BE2C (cell line): ENCODE results near the gene EPB41L1.

Experiments used
- DNase-seq: peaks from one replicate; pipeline ENCODE4 v3.0.0-alpha.2; 2020
- H3K27me3 ChIP-seq: fragments of 250-450 bp; sonication (Bioruptor Pico); 2 replicates; pipeline ENCODE4 v1.5.1; 2020; ENCODE audit warnings: mild to moderate bottlenecking
- H3K36me3 ChIP-seq: fragments of 250-450 bp; sonication (Bioruptor Pico); 2 replicates; pipeline ENCODE4 v1.5.1; 2020; ENCODE audit warnings: mild to moderate bottlenecking
- H3K4me1 ChIP-seq: fragments of 250-450 bp; sonication (Bioruptor Pico); 2 replicates; pipeline ENCODE4 v1.5.1; 2020
- H3K4me3 ChIP-seq: 2 replicates; pipeline ENCODE4 v1.5.1; 2011; ENCODE audit warnings: low read depth, low read length
- H3K9me3 ChIP-seq: fragments of 250-450 bp; sonication (Bioruptor Pico); 2 replicates; pipeline ENCODE4 v1.5.1; 2020
- TF ChIP-seq, protein P1 (sequence below): IDR thresholded peaks from 2 replicates; pipeline ENCODE4 v1.5.1; 2012; ENCODE audit warnings: mild to moderate bottlenecking, low read depth, low read length

The EPB41L1 gene

DNA sequence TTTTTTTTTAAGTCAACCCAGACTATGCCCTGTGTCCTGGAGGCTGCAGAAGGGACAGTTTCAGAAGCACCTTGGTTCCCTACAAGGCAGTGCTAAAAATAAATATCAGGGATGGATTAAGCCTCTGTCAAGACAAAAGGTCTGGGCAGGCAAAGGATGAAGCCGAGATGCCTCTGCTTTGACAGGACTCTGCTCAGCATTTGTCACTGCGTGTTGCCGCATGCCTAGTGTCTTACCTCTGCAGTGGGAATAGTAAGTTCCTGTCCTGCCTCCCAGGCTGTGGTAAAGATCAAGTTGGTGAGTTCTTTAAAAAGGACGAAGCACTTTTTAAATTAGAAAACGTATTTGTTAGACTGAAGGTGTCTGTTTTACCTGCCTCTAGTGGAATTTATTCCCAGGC is 96.9 kb downstream of the EPB41L1 start:
- Histone ChIP-seq H3K27me3 (no peaks in the 10 kb centered on the region), H3K36me3 (peaks cover 64% of the 10 kb centered on the region), H3K4me3 (no peak overlapping the region), H3K9me3 (no peaks in the 10 kb centered on the region), H3K4me1 (no peaks in the 10 kb centered on the region)
- no peak for DNase-seq
- TF ChIP-seq, protein P1, sequence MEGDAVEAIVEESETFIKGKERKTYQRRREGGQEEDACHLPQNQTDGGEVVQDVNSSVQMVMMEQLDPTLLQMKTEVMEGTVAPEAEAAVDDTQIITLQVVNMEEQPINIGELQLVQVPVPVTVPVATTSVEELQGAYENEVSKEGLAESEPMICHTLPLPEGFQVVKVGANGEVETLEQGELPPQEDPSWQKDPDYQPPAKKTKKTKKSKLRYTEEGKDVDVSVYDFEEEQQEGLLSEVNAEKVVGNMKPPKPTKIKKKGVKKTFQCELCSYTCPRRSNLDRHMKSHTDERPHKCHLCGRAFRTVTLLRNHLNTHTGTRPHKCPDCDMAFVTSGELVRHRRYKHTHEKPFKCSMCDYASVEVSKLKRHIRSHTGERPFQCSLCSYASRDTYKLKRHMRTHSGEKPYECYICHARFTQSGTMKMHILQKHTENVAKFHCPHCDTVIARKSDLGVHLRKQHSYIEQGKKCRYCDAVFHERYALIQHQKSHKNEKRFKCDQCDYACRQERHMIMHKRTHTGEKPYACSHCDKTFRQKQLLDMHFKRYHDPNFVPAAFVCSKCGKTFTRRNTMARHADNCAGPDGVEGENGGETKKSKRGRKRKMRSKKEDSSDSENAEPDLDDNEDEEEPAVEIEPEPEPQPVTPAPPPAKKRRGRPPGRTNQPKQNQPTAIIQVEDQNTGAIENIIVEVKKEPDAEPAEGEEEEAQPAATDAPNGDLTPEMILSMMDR: no peak

DNA sequence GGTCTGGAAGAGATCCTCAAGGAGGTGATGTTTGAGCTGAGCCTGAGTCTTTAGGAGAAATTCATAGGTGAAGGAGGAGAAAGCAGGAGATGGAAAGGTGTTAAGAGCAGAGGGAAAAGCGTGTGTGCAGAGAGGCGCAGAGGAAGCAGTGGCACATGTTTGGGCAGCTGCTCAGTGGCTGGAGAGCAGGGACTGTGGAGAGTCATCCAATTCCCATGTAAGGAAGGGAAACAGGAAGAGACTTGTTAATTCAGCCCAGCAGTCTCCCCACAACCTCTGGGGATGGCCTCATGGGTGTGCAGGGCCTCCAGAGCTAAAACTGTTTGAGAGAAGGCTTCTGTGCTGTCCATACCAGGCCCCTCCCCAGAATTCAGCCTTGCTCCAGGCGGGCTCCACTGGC is 98.0 kb downstream of the EPB41L1 start:
- Histone ChIP-seq H3K9me3 (no peaks in the 10 kb centered on the region), H3K27me3 (no peaks in the 10 kb centered on the region), H3K4me3 (no peak overlapping the region), H3K36me3 (peaks cover 64% of the 10 kb centered on the region), H3K4me1 (no peaks in the 10 kb centered on the region)
- TF ChIP-seq, protein P1: no peak
- DNase-seq: no peak

DNA sequence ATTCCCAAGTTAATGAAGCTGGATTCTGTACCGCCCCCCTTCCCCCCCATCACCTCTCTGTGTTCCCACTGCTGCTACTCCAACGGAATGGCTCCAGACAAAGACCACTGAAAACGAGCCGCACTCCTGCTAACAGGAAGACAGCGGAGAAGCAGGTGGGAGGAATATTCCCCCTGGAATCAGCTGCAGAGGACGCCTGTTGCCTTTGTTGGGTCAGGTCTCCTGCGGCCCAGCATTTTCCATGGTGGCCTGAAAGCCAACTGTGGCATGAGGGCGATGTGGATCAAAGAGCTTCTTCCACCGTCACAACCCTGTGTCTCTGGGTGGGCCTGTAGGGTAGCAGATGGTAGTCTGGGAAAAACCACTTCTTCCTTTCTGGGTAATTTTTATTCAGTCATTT is 98.5 kb downstream of the EPB41L1 start:
- TF ChIP-seq, protein P1: no peak
- Histone ChIP-seq H3K9me3 (no peaks in the 10 kb centered on the region), H3K4me1 (no peaks in the 10 kb centered on the region), H3K4me3 (no peak overlapping the region), H3K36me3 (peaks cover 63% of the 10 kb centered on the region), H3K27me3 (no peaks in the 10 kb centered on the region)
- DNase-seq: no peak

DNA sequence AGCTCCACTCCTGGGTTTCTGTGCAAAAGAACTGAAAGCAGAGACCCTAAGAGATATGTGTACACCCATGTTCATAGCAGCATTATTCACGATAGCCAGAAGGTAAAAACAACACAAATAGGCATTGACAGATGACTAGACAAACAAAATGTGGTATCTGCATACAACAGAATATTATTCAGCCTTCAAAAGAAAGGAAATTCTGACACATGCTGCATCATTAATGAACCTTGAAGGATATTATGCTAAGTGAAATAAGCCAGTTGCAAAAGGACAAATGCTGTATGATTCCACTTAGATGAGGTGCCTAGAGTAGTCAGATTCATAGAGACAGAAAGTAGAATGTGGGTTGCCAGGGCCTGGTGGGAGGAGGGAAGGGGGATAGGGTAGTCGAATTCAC is 99.5 kb downstream of the EPB41L1 start:
- Histone ChIP-seq H3K9me3 (no peaks in the 10 kb centered on the region), H3K27me3 (no peaks in the 10 kb centered on the region), H3K4me1 (no peaks in the 10 kb centered on the region), H3K4me3 (no peak overlapping the region), H3K36me3 (peaks cover 58% of the 10 kb centered on the region)
- no peak for DNase-seq
- TF ChIP-seq, protein P1: no peak

DNA sequence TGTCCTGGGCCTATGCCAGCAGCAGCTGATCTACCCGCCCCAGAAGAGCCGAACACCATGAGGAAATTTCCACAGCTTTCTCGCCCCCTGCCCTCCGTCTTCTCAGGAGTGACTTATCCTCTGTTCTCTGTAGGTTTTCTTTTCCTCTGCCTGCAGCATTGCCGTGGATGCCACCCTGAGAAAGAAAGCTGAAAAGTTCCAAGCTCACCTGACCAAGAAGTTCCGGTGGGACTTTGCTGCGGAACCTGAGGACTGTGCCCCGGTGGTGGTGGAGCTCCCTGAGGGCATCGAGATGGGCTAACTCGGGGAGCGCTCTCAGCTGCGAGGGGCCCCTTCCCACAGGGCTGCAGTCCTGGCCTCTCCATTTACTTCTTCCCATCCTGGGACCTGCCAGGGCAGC is 100.9 kb downstream of the EPB41L1 start:
- Histone ChIP-seq H3K4me1 (no peaks in the 10 kb centered on the region), H3K36me3 (peaks cover 45% of the 10 kb centered on the region), H3K4me3 (no peak overlapping the region), H3K9me3 (no peaks in the 10 kb centered on the region), H3K27me3 (no peaks in the 10 kb centered on the region)
- TF ChIP-seq, protein P1: no peak
- no peak for DNase-seq

DNA sequence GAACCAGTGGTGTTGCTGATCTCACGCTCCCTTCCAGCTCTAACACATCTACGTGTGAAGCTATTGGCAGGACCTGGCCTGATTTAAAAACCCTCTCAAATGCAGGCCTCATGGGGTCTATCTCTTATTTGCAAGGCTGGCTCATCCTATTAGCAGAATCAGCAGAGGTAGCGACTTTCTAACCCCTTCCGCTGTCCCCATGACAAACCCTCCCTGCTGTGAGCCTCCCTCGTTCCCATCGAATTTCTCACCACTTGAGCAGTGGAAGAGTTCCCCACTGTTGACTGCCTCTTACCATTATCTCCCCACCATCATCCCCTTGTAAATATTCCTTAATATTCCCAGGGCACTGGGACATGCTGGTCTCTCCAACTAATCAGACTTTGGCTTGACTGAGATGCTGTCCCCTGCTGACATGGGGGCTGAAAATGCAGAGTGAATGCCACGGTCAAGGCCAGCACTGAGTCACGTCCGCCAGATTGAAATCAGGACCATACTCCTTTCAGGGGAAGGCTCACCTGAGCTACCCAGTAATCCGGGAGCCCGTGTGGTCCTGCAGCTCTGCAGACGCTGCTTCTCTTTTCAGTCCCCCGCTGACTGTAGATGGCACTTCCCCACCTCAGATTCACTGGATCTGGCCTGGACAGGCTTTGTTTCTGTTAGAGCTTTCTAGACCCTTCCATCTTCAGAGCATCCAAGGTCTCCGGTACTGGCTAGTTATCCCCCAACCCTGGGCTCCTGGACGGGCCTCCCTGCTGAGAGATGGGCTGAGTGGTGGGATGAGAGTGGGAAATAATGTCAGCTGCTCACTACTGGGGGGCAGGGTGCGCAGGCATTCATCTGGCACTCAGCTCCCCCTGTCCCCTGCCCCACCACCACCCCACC is 104.9 kb downstream of the EPB41L1 start:
- no peaks in the 10 kb centered on the region for H3K4me1 ChIP-seq
- H3K27me3 ChIP-seq: no peaks in the 10 kb centered on the region
- TF ChIP-seq, protein P1: no peak
- H3K36me3 ChIP-seq: peaks cover 25% of the 10 kb centered on the region
- no peak for DNase-seq
- no peaks in the 10 kb centered on the region for H3K9me3 ChIP-seq
- H3K4me3 ChIP-seq: no peak overlapping the region
